Measurements from ENCODE around the gene FOXF1. TPM values are rescaled to one million over a fixed set of nuclear protein-coding genes. Genes with fewer than 3 reads are reported as not detected.

FOXF1 gene
- under 1 TPM; 0.14 to 0.71 (median 0.28) TPM for total RNA-seq
- polyA plus RNA-seq = 0.84 TPM
- long read RNA-seq, donor 1, partial matches to known transcripts = 0 of 4 reads
- long read RNA-seq, donor 1, other reads (novel, unspliced or antisense) = 0 of 4 reads
- long read RNA-seq, donor 2 = 0 reads
- long read RNA-seq, donor 3 = 0 reads
- long read RNA-seq, donor 4, partial matches to known transcripts = 0 of 2 reads
- long read RNA-seq, donor 4, other reads (novel, unspliced or antisense) = 0 of 2 reads

DNA sequence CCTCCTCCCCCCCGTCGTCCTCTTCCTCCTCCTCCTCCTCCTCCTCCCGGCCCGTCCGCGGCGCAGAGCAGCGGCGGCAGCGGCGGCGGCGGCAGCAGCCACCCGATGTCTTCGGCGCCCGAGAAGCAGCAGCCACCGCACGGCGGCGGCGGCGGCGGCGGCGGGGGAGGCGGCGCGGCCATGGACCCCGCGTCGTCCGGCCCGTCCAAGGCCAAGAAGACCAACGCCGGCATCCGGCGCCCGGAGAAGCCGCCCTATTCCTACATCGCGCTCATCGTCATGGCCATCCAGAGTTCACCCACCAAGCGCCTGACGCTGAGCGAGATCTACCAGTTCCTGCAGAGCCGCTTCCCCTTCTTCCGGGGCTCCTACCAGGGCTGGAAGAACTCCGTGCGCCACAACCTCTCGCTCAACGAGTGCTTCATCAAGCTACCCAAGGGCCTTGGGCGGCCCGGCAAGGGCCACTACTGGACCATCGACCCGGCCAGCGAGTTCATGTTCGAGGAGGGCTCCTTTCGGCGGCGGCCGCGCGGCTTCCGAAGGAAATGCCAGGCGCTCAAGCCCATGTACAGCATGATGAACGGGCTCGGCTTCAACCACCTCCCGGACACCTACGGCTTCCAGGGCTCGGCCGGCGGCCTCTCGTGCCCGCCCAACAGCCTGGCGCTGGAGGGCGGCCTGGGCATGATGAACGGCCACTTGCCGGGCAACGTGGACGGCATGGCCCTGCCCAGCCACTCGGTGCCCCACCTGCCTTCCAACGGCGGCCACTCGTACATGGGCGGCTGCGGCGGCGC lies at the start of gene FOXF1:
FOXF1 (plus strand) TSS at position 63 of the 797 bp plus-strand sequence; CDS start at position 106, 43 bp downstream.
- Histone ChIP-seq H3K27ac (ENCODE audit: low read length) (no peak within 1 kb of the TSS), H3K27me3 (ENCODE audit: control insufficient read depth, insufficient read depth) (no peaks in the 10 kb centered on the region), H3K9me3 (ENCODE audit: control insufficient read depth, low read length) (no peaks in the 10 kb centered on the region), H3K4me1 (ENCODE audit: control insufficient read depth, insufficient read depth, low read length) (no peaks in the 10 kb centered on the region), H3K4me3 (ENCODE audit: low read length) (peak within 1 kb of the TSS; percentile 68)
- ATAC-seq = peak in 1 of 2 donors; percentile 5
- DNase-seq = no peak
- 3% methylated on average over 89 of the region's 89 CpGs for WGBS
- intact Hi-C loops (cut with DNase I) = loop anchor here in 2 of 4 donors (10.0 kb wide), 2 partner anchors 256 to 686 kb away; no protein-coding TSS in a partner anchor

DNA sequence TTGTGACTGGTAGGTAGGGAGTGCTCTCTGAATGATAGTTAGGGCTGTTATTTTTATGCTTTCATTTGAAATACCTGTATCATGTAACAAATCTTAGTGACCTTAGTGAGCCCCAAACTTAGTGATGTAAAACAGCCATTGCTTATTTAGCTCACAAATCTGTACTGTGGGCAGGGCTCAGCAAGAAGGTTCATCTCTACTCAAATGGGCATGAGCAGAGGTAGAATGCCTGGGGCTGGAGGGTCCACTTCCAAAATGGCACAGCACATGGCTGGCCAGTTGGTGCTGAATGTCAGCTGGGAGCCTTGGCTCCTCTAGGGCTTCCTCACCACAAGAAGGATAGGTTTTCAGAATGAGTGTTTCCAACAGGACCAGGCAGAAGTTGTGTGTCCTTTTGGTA lies 49.3 kb upstream of the FOXF1 start:
- H3K4me1 ChIP-seq (ENCODE audit: control insufficient read depth, insufficient read depth, low read length) = no peaks in the 10 kb centered on the region
- no peak for ATAC-seq
- no peak for DNase-seq
- no peak overlapping the region for H3K4me3 ChIP-seq (ENCODE audit: low read length)
- H3K27ac ChIP-seq (ENCODE audit: low read length) = no peak overlapping the region
- intact Hi-C loops (cut with DNase I) = no loop called here
- peaks cover 4% of the 10 kb centered on the region for H3K9me3 ChIP-seq (ENCODE audit: control insufficient read depth, low read length)
- H3K27me3 ChIP-seq (ENCODE audit: control insufficient read depth, insufficient read depth) = no peaks in the 10 kb centered on the region

- H3K27me3 ChIP-seq (ENCODE audit: control insufficient read depth, insufficient read depth) = no peaks in the 10 kb centered on the region
- H3K27ac ChIP-seq (ENCODE audit: low read length) = no peak overlapping the region
- no peak overlapping the region for H3K4me3 ChIP-seq (ENCODE audit: low read length)
- no peak for DNase-seq
- peaks cover 4% of the 10 kb centered on the region for H3K9me3 ChIP-seq (ENCODE audit: control insufficient read depth, low read length)
- no peaks in the 10 kb centered on the region for H3K4me1 ChIP-seq (ENCODE audit: control insufficient read depth, insufficient read depth, low read length)
- ATAC-seq = no peak
- WGBS = 75% methylated on average over 17 of the region's 17 CpGs
- intact Hi-C loops (cut with DNase I) = no loop called here
These were observed 47.8 kb upstream of the FOXF1 start for GRCh38 chr16:86462334-86463084.

DNA sequence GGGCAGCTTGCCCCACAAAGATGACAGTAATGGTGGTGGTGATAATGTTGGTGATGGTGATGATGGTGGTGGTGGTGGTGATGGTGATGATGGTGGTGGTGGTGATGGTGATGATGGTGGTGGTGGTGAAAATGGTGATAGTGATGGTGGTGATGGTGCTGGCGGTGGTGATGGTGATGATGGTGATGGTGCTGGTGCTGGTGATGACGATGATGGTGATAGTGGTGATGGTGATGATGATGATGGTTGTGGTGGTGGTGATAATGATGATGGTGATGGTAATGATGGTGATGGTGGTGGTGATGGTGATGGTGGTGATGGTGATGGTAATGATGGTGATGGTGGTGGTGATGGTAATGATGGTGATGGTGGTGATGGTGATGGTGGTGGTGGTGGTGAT lies 46.3 kb upstream of the FOXF1 start:
- no peak for ATAC-seq
- no peak overlapping the region for H3K4me3 ChIP-seq (ENCODE audit: low read length)
- H3K27ac ChIP-seq (ENCODE audit: low read length) = no peak overlapping the region
- H3K27me3 ChIP-seq (ENCODE audit: control insufficient read depth, insufficient read depth) = no peaks in the 10 kb centered on the region
- H3K4me1 ChIP-seq (ENCODE audit: control insufficient read depth, insufficient read depth, low read length) = no peaks in the 10 kb centered on the region
- intact Hi-C loops (cut with DNase I) = no loop called here
- 98% methylated on average over 2 of the region's 2 CpGs for WGBS
- peaks cover 4% of the 10 kb centered on the region for H3K9me3 ChIP-seq (ENCODE audit: control insufficient read depth, low read length)
- DNase-seq = no peak

GRCh38 chr16:86465434-86465833 lies 44.9 kb upstream of the FOXF1 start:
- intact Hi-C loops (cut with DNase I) = no loop called here
- 92% methylated on average over 2 of the region's 2 CpGs for whole genome bisulfite sequencing
- H3K27ac ChIP-seq (ENCODE audit: low read length) = no peak overlapping the region

GRCh38 chr16:86466696-86467406 lies 43.5 kb upstream of the FOXF1 start:
- no peak overlapping the region for H3K4me3 ChIP-seq (ENCODE audit: low read length)
- no peaks in the 10 kb centered on the region for H3K4me1 ChIP-seq (ENCODE audit: control insufficient read depth, insufficient read depth, low read length)
- WGBS = 91% methylated on average over 29 of the region's 29 CpGs
- ATAC-seq (no peak), DNase-seq (no peak)
- no peaks in the 10 kb centered on the region for H3K9me3 ChIP-seq (ENCODE audit: control insufficient read depth, low read length)
- intact Hi-C loops (cut with DNase I) = no loop called here
- no peak overlapping the region for H3K27ac ChIP-seq (ENCODE audit: low read length)
- no peaks in the 10 kb centered on the region for H3K27me3 ChIP-seq (ENCODE audit: control insufficient read depth, insufficient read depth)

More at GRCh38 chr16:86465434-86465833, 44.9 kb upstream of the FOXF1 start:
- H3K4me3 ChIP-seq (ENCODE audit: low read length) = no peak overlapping the region
- no peaks in the 10 kb centered on the region for H3K27me3 ChIP-seq (ENCODE audit: control insufficient read depth, insufficient read depth)
- DNase-seq (no peak), ATAC-seq (no peak)
- H3K9me3 ChIP-seq (ENCODE audit: control insufficient read depth, low read length) = peaks cover 4% of the 10 kb centered on the region
- H3K4me1 ChIP-seq (ENCODE audit: control insufficient read depth, insufficient read depth, low read length) = no peaks in the 10 kb centered on the region

DNA sequence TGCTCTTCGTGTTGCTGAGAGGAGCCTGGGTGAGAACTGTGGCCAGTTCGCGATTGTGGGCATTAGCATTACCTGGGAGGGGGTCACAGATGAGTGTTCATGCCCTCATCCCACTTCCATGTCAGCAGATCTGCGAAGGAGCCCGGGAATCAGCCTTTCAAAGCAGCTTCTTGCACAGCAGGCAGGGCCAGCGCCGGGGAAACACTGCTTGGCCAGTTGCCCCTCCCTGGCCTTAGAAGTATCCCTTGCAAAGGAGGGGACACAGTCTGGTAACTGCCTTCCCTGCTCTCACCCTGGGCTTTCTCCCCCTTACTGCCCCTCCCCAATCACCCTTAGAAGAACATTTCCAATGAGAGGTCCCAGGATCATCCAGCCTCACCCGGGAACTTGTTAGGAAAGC lies 42.8 kb upstream of the FOXF1 start:
- Histone ChIP-seq H3K4me1 (ENCODE audit: control insufficient read depth, insufficient read depth, low read length) (no peaks in the 10 kb centered on the region), H3K27ac (ENCODE audit: low read length) (no peak overlapping the region), H3K27me3 (ENCODE audit: control insufficient read depth, insufficient read depth) (no peaks in the 10 kb centered on the region), H3K9me3 (ENCODE audit: control insufficient read depth, low read length) (no peaks in the 10 kb centered on the region), H3K4me3 (ENCODE audit: low read length) (no peak overlapping the region)
- intact Hi-C loops (cut with DNase I) = no loop called here
- ATAC-seq (no peak), DNase-seq (no peak)
- 82% methylated on average over 8 of the region's 8 CpGs for WGBS

DNA sequence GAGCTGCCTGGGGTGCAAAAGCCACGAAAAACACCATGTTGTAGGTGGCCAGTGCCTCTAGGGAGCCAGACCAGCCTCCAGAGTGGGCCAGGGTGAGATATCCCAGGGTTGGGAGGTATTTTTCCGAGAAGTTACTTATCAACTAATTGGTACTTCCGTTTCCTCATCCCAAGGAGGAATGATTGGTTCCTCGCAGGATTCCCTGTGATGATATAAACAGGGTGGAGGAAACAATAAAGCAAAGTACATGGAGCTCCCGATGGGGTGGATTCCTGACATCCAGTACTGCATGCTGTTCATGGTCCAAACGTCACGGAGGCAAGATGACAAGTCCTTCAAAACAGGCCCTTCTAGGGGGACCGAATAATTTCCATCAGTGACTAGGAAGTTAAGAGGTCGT lies 39.4 kb upstream of the FOXF1 start:
- ATAC-seq (no peak), DNase-seq (no peak)
- no peaks in the 10 kb centered on the region for H3K9me3 ChIP-seq (ENCODE audit: control insufficient read depth, low read length)
- no peaks in the 10 kb centered on the region for H3K27me3 ChIP-seq (ENCODE audit: control insufficient read depth, insufficient read depth)
- intact Hi-C loops (cut with DNase I) = no loop called here
- no peak overlapping the region for H3K4me3 ChIP-seq (ENCODE audit: low read length)
- no peaks in the 10 kb centered on the region for H3K4me1 ChIP-seq (ENCODE audit: control insufficient read depth, insufficient read depth, low read length)
- WGBS = 59% methylated on average over 9 of the region's 9 CpGs
- no peak overlapping the region for H3K27ac ChIP-seq (ENCODE audit: low read length)

- no peaks in the 10 kb centered on the region for H3K27me3 ChIP-seq (ENCODE audit: control insufficient read depth, insufficient read depth)
- H3K4me3 ChIP-seq (ENCODE audit: low read length) = no peak overlapping the region
- no peak overlapping the region for H3K27ac ChIP-seq (ENCODE audit: low read length)
- ATAC-seq (no peak), DNase-seq (no peak)
- intact Hi-C loops (cut with DNase I) = no loop called here
- WGBS = 93% methylated on average over 12 of the region's 12 CpGs
- no peaks in the 10 kb centered on the region for H3K4me1 ChIP-seq (ENCODE audit: control insufficient read depth, insufficient read depth, low read length)
- H3K9me3 ChIP-seq (ENCODE audit: control insufficient read depth, low read length) = no peaks in the 10 kb centered on the region
These were observed 38.4 kb upstream of the FOXF1 start for GRCh38 chr16:86471896-86472295.

- intact Hi-C loops (cut with DNase I) = no loop called here
- no peak overlapping the region for H3K27ac ChIP-seq (ENCODE audit: low read length)
- no peaks in the 10 kb centered on the region for H3K27me3 ChIP-seq (ENCODE audit: control insufficient read depth, insufficient read depth)
- no peaks in the 10 kb centered on the region for H3K4me1 ChIP-seq (ENCODE audit: control insufficient read depth, insufficient read depth, low read length)
- H3K4me3 ChIP-seq (ENCODE audit: low read length) = no peak overlapping the region
- DNase-seq = no peak
- WGBS = 93% methylated on average over 5 of the region's 5 CpGs
- H3K9me3 ChIP-seq (ENCODE audit: control insufficient read depth, low read length) = no peaks in the 10 kb centered on the region
- no peak for ATAC-seq
These were observed 38.0 kb upstream of the FOXF1 start for GRCh38 chr16:86472366-86472765.
